Right atrium auricular region (tissue), 2 donors: ENCODE data around the gene UBE3B. TPM values are rescaled to one million over a fixed set of nuclear protein-coding genes. Genes with fewer than 3 reads are reported as not detected.
A peak's percentile ranks its signal among the peaks of the same experiment; 100 is the strongest.

Experiments
- DNase-seq: peaks from one replicate; pipeline ENCODE4 v3.0.0-alpha.2; 2019; ENCODE audit warnings: low spot score
- H3K27ac ChIP-seq, 2 donors: fragments of 200-600 bp; sonication (generic); 1 replicate in 1 of 2; 2 replicates in 1 of 2; pipeline ENCODE4 v1.5.1; 2016 to 2019
- H3K27me3 ChIP-seq, 2 donors: fragments of 200-600 bp; sonication (generic); one replicate each; pipeline versions ENCODE4 v1.5.1 to v1.6.0; 2017 to 2019
- H3K36me3 ChIP-seq: fragments of 200-600 bp; sonication (generic); one replicate; pipeline ENCODE4 v1.5.1; 2016
- H3K4me1 ChIP-seq, 2 donors: fragments of 200-600 bp; sonication (generic); one replicate each; pipeline versions ENCODE4 v1.5.1 to v1.6.0; 2017 to 2019
- H3K4me3 ChIP-seq, 2 donors: fragments of 200-600 bp; sonication (generic); 1 replicate in 1 of 2; 2 replicates in 1 of 2; pipeline ENCODE4 v1.5.1; 2017 to 2019; ENCODE audit warnings: mild to moderate bottlenecking in 1 of 2, moderate library complexity in 1 of 2
- H3K9me3 ChIP-seq, 2 donors: fragments of 200-600 bp; sonication (generic); one replicate each; pipeline ENCODE4 v1.5.1; 2019
- total RNA-seq, 2 donors: library from RNA; depleted of rRNA; stranded (reverse); fragments of >200 nt; gene quantifications; one replicate each; pipeline ENCODE4 v1.1.0, GENCODE V29; 2016
- TF ChIP-seq, protein P1 (sequence below), 2 donors: fragments of 200-600 bp; sonication (generic); IDR thresholded peaks; one replicate each; pipeline ENCODE4 v1.5.1; 2019; ENCODE audit warnings: antibody characterized with exemption in 2 of 2

Gene UBE3B
- total RNA-seq, 2 donors from 2014 or later, result 41.7 to 71.8 TPM

- Histone ChIP-seq H3K36me3 (no peaks in the 10 kb centered on the region), H3K27me3 (no peaks in the 10 kb centered on the region), H3K9me3 (no peaks in the 10 kb centered on the region), H3K4me3 (no peak overlapping the region), H3K4me1 (peaks cover 0 to 24% of the 10 kb centered on the region in 2 donors), H3K27ac (no peak overlapping the region)
- DNase-seq, result no peak
- TF ChIP-seq, protein P1, sequence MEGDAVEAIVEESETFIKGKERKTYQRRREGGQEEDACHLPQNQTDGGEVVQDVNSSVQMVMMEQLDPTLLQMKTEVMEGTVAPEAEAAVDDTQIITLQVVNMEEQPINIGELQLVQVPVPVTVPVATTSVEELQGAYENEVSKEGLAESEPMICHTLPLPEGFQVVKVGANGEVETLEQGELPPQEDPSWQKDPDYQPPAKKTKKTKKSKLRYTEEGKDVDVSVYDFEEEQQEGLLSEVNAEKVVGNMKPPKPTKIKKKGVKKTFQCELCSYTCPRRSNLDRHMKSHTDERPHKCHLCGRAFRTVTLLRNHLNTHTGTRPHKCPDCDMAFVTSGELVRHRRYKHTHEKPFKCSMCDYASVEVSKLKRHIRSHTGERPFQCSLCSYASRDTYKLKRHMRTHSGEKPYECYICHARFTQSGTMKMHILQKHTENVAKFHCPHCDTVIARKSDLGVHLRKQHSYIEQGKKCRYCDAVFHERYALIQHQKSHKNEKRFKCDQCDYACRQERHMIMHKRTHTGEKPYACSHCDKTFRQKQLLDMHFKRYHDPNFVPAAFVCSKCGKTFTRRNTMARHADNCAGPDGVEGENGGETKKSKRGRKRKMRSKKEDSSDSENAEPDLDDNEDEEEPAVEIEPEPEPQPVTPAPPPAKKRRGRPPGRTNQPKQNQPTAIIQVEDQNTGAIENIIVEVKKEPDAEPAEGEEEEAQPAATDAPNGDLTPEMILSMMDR (IDR thresholded peaks at IDR 0.05), result no peak
Measured at GRCh38 chr12:109542014-109542413, 64.6 kb downstream of the UBE3B start.

DNA sequence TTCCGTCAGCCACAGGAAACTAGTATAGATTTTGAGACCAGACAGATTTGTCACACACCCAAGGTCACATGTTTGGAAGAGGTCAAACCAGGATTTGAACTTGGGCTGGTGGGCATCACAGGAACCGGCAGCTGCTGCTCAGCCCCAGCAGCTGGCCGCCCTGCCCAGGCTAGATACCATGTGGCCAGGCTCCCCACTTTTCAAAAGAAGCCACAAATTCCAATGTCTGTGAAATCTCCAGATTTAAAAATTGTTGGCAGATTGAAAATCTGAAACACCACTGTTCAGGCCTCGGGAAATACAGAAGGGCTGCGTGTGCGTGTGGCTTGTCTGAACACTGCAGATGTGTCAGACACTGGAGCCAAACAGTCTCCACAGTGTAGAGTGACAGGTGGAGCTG, 65.4 kb downstream of the UBE3B start:
- DNase-seq, result no peak
- H3K36me3 ChIP-seq, result no peaks in the 10 kb centered on the region

DNA sequence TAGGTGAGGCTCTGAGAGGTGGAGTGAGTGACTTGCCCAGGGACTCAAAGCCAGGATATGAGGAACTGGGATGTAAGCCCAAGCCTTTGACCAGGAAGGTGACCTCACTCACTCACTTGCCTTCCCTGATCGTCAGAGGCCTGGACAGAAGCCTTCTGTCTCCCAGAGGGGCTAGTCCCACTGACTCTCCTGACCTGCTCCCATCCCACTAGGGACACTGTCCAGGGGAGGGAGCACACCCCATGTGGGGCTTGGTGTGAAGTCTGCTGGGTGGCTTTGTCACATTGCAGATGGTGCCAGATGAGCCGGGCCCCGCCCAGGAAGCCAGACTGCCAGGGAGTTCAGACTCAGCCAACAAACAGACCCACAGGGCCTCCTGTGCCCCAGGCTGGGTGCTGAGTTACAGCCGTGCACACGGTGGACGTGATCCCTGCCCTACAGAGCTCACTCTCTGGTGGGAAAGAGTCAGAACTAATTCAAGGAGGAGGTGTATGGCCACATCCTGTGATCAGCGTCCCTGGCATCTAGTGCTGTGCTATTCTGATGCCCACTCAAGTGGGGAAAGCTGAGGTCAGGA, 67.6 kb downstream of the UBE3B start:
- Histone ChIP-seq H3K27ac (peak overlapping the region; percentile 23 to 28), H3K4me1 (peaks cover 0 to 13% of the 10 kb centered on the region in 2 donors), H3K4me3 (no peak overlapping the region), H3K27me3 (no peaks in the 10 kb centered on the region), H3K36me3 (no peaks in the 10 kb centered on the region), H3K9me3 (no peaks in the 10 kb centered on the region)
- DNase-seq, result no peak
- TF ChIP-seq, protein P1 (IDR thresholded peaks at IDR 0.05), result no peak

More for the DNA sequence above, 65.4 kb downstream of the UBE3B start:
- Histone ChIP-seq H3K27me3 (no peaks in the 10 kb centered on the region), H3K4me3 (no peak overlapping the region), H3K9me3 (no peaks in the 10 kb centered on the region), H3K4me1 (peaks cover 0 to 22% of the 10 kb centered on the region in 2 donors), H3K27ac (no peak overlapping the region)
- TF ChIP-seq, protein P1 (IDR thresholded peaks at IDR 0.05), result no peak

DNA sequence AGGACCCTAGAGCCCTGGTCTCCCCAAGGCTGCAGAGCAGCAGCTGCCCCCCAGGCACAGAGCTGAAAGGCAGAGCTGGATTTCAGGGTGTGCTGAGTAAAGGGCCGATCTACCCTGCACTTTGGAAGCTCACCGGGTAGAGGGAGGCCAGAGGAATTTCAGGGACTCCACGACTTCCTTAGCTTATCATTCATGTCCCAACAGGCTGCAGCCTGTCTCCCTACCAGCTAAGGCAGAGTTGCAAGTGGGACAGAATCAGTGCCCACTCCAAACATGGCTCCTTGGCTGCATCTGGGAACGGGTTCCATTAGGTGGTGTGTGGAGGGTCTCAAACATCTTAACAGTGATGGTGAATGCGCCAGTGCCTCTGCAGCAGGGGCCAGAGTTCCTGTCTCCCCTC, 68.4 kb downstream of the UBE3B start:
- H3K27ac ChIP-seq, result peak overlapping the region in 1 of 2 donors; percentile 28
- DNase-seq, result no peak
- no peak overlapping the region for H3K4me3 ChIP-seq
- no peaks in the 10 kb centered on the region for H3K9me3 ChIP-seq
- H3K36me3 ChIP-seq, result no peaks in the 10 kb centered on the region
- peaks cover 0 to 13% of the 10 kb centered on the region in 2 donors for H3K4me1 ChIP-seq
- TF ChIP-seq, protein P1 (IDR thresholded peaks at IDR 0.05), result no peak
- H3K27me3 ChIP-seq, result no peaks in the 10 kb centered on the region

DNA sequence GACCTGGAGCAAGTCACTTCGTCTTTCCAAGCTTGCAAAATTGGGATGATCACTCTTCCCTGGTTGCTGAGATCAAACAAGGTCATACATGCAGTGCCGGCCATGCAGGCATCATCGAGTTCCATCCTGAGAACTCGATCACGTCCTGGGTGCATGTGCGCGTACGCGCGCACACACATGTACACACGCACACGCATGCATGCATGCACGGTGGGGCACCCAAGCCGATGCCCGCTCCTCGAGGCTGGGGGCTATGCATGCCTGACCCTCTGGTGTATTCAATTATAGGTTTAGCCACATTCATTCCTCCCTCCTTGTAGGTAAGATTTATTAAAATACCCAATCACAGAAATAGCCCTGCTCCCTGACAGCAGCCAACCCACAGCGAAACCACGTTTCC, 69.9 kb downstream of the UBE3B start:
- Histone ChIP-seq H3K4me1 (peaks cover 0 to 13% of the 10 kb centered on the region in 2 donors), H3K27ac (no peak overlapping the region), H3K36me3 (no peaks in the 10 kb centered on the region), H3K9me3 (no peaks in the 10 kb centered on the region), H3K27me3 (no peaks in the 10 kb centered on the region), H3K4me3 (no peak overlapping the region)
- DNase-seq, result no peak
- TF ChIP-seq, protein P1 (IDR thresholded peaks at IDR 0.05), result no peak

GRCh38 chr12:109548258-109548657, 70.8 kb downstream of the UBE3B start:
- DNase-seq, result no peak
- Histone ChIP-seq H3K36me3 (no peaks in the 10 kb centered on the region), H3K4me1 (peaks cover 0 to 13% of the 10 kb centered on the region in 2 donors), H3K27ac (no peak overlapping the region), H3K27me3 (no peaks in the 10 kb centered on the region), H3K4me3 (no peak overlapping the region), H3K9me3 (no peaks in the 10 kb centered on the region)
- TF ChIP-seq, protein P1 (IDR thresholded peaks at IDR 0.05), result no peak
